HG03342 (cell line): Measurements from ENCODE around the gene KLHDC2.
"Not testable (repeated sequence)": the region's sequence is repeated elsewhere in the genome, so short reads cannot be mapped to it uniquely, and the experiment has no call there.

Source experiments
- ATAC-seq: cut with Tn5 transposase; IDR thresholded peaks from one replicate; pipeline ENCODE4 v1.9.1; 2021; ENCODE audit warnings: mild to moderate bottlenecking, moderate library complexity; ENCODE audit not compliant: unreplicated experiment

The KLHDC2 gene, protein sequence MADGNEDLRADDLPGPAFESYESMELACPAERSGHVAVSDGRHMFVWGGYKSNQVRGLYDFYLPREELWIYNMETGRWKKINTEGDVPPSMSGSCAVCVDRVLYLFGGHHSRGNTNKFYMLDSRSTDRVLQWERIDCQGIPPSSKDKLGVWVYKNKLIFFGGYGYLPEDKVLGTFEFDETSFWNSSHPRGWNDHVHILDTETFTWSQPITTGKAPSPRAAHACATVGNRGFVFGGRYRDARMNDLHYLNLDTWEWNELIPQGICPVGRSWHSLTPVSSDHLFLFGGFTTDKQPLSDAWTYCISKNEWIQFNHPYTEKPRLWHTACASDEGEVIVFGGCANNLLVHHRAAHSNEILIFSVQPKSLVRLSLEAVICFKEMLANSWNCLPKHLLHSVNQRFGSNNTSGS

DNA sequence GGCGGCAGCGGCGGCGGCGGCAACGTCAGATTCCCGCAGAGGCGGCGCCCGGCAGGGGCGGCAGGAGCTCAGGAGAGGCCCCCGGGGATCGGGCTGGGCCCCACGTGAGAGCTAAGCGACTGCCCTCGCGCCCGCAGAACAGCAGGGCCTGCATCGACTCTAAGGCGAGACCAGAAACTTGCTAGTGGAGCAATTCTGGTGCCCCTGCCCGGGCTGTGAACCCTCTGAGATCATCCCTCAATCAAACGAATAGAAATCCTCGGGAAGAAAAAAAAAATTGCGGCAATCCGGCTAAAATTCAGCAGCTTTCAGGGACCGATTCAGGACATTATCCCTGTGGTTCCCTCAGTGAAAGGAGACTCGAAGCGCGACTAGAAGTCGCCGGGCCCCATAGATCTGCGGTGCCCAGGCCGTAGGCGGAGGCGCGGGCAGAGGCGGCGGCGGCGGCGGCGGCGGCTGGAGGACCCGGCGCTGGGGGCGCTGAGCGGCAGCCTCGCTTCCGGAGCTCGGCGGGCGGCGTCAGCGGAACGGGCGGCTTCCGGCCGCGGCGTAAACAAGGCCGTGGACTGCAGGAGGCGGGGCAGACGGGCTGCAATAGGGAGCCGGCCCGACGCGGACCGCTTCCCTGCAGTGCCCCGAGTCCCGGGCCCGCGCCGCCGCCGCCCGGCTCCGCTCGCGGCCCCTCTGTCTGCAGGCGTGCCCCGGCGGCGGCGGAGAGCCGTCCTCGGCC is at the start of gene KLHDC2:
TSS of gene KLHDC2 (plus strand) at position 583 of the 730 bp plus-strand sequence. CDS start 316 bp downstream, outside the sequence.
- ATAC-seq = peak; percentile 91

DNA sequence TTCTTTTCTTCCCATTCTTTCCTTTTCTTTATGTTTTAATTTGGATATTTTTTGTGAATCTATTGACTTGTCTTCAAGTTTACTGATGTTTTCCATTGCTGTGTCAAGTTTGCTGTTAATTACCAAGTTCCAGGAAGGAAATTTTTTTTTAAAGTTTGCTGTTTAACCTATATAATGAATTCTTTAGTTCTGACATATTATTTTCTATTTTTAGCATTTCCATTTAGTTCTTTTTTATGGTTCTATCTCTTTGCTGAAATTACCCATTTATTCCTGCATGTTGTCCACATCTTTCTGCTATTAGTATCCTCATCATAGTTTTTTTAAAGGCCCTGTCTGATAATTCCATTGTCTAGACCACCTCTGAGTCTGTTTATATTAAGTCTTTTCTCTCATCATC is 47.2 kb upstream of the KLHDC2 start:
- ATAC-seq = no peak

DNA sequence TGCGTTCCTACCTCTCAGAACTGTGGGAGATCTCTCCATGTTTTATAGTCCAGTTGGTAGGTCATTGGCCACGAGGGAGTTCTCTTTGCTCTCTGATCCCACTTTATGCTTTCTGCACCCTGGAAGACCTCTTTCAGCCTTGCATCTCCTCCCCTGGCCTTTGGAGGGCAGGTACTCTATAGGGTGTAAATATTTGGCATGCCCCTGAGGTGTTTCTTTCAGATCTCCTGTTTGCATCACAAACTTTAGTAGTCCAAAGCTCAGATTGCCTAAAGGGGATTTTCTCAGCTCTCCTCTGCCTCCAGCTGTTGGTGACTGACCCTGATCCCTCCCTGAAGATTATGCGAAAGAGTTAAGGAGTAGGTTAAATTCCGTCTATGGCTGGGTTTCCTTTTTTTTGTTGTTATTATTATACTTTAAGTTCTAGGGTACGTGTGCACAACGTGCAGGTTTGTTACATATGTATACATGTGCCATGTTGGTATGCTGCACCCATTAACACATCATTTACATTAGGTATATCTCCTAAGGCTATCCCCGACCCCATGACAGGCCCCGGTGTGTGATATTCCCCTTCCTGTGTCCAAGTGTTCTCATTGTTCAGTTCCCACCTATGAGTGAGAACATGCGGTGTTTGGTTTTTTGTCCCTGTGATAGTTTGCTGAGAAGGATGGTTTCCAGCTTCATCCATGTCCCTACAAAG is 46.1 kb upstream of the KLHDC2 start:
- not testable (repeated sequence) for ATAC-seq

DNA sequence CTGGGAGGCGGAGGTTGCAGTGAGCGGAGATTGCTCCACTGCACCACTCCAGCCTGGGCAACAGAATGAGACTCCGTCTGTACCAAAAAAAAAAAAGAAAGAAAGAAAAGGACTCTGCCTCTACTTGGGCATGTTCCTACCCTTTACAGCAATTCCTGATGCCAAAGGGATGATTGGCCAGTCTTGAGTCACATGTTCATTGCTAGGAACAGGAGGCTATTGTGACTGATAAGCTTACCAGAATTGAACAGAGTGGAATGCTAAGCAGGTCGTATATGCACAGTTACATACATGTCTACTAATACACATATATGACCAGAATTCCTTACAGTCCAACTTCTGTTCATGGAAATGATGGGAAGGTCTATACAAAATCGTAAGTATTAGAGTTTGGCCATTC is 40.8 kb upstream of the KLHDC2 start:
- ATAC-seq = no peak

DNA sequence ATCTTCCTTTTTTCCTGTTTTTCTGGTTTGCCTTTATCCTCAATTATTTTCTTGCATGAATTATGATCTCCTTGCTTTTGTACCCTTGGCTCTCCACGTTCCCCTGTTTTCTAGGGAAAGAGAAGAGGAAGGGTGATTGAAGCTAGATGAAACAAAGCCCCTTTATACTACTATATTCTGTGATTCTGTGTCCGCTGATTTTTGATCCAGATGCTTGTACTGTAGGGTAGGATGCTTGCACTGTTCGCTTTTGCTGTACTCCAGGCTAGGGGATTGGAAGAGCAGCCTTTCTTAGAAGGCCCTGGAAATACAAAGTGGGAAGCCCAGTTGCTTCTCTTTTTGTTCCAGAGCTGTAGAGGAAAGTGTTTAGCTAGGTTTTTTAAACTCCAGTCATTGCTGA is 35.1 kb upstream of the KLHDC2 start:
- ATAC-seq = no peak

DNA sequence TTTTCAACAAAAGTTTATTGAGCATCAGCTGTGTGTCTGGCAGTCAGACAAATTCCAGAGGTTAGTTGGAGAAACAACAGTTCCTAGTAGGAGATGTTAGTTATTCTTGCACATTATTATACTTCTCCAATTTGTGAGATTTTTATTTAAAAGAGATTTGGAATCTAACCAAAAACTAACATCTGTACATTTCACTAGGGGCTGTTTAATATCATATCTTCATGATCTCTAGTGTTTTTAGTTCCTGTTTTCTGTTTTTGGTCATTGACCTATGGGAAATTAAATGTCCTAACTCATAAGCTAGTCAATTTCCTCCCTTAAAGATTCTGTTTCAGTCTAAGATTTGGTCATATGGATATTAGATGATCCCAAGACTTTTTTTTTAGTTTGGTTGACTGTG is 34.1 kb upstream of the KLHDC2 start:
- ATAC-seq = no peak

DNA sequence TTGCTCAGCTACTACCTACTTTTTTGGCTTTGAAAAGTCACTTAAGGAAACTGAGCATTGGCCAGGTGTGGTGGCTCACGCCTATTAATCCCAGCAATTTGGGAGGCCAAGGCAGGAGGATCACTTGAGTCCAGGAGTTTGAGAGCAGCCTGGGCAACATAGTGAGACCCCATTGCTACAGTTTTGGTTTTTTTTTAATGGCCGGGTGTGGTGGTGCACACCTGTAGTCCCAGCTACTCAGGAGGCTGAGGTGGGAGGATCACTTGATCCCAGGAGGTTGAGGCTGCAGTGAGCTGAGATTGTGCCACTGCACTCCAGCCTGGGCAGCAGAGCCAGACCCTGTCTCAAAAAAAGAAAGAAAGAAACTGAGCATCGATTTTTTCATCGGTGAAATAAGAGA is 32.3 kb upstream of the KLHDC2 start:
- not testable (repeated sequence) for ATAC-seq

DNA sequence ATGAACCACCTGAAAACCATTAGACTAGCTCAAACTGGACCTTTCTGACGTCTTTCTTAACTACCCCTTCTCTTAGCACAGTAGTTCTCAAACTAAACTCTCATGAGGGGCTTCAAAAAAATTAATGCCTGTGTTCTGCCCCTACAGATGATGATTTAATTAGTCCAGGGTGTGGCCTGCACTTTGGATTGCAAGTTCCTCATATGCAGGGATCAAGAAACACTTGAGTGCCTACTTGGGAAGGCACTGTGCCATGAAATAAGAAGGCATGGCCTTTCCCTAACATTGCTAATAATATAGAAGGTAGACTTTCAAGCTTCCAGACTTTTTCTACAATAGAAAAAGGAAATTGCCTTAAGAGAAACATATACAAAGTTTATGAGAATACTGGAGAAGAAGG is 22.8 kb upstream of the KLHDC2 start:
- no peak for ATAC-seq

DNA sequence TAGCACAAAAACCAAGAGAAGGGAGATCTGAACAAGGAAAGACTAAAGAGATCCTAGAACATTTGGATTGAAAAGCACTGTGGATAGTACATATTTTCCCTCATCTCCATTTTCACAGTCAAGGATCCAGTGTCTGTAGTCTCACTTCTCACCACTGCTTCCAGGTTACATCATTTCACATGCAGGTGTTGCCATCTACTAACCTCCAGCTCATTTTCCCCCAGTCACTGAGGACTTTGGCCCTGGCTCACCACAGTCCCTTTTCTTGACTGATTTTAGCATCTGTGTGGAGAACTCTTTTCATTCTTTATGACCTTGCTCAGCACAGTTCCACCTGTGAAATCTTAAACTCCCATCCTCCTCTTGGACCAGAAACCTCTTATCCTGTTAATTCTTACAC is 21.5 kb upstream of the KLHDC2 start:
- not testable (repeated sequence) for ATAC-seq

DNA sequence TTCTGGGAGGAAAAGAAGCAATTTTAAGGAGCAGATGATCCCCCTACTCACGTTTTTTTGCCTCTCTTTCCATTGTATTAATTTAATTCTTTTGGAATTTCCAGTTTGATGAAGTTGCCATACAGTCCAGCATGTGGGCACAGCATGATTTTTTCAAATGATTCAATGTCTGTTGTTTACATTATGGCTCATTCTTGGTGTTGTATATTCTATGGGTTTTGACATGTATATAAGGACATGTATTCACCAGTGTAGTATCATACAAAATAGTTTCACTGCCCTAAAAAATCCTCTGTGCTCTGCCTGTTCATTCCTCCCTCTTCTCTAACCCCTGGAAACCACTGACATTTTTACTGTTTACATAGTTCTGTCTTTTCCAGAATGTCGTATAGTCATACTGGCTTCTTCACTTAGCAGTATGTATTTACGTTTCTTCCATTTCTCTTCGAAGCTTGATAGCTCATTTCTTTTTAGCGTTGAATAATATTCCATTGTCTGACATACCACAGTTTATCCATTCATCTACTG is 13.3 kb upstream of the KLHDC2 start:
- no peak for ATAC-seq

DNA sequence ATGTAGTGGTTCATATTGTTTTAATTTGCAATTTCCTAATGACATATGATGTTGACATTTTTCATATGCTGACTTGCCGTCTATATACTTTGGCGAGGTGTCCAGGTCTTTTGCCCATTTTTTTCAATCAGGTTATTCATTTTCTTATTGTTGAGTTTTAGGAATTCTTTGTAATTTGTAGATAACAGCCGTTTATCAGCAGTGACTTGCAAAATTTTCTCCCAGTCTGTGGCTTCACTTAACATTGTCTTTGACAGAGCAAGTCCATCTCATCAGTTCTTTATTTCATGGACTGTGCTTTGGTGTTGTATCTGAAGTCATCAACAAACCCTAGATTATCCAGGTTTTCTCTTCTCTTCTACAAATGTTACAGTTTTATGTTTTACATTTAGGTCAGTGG is 12.6 kb upstream of the KLHDC2 start:
- ATAC-seq = no peak

DNA sequence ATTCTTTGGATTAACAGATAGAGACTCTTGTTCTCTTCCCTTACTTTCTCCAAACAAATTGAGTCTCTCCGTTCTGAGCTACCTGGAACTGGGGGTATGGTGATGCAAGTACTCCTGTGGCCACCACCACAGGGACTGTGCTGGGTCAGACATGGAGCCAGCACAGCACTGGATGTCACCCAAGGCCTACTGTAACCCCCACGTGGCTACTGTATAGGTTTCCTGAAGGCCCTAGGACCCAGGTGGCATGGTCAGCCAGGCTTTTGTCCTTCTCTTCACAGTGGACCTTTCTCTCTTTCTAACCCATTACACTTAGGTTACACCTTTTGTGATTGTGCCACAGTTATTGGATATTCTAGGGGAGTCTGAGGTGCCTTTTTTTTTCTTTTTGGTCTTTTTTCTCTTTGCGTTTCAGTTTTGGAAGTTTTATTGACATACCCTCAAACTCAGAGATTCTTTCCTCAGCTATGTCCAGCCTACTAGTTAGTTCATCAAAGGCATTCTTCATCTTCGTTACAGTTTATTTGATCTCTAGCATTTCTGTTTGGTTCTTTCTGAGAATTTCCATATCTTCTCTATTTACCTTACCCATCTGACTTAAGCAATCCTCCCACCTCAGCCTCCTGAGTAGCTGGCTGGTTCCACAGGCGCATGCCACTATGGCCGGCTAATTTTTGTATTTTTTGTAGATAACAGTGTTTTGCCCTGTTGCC is 6.0 kb upstream of the KLHDC2 start:
- no peak for ATAC-seq

DNA sequence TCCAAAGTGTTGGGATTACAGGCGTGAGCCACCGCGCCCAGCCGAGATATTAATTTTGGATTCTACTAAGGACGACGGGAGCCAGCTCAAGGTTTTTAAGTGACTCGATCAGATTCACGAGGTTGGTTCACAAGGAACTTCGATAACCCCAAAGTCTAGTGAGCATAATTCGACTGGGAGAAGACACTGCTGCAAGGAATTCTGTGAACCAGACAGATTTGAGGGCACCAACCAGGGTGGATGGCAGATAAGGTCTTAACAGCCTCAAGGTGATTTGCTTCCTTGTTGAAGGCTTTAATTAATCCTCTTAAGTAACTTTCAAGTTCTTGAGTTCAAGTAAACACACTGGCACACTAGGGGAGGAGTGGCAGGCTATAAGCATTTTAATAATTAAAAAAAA is 1.1 kb upstream of the KLHDC2 start:
- no peak for ATAC-seq

DNA sequence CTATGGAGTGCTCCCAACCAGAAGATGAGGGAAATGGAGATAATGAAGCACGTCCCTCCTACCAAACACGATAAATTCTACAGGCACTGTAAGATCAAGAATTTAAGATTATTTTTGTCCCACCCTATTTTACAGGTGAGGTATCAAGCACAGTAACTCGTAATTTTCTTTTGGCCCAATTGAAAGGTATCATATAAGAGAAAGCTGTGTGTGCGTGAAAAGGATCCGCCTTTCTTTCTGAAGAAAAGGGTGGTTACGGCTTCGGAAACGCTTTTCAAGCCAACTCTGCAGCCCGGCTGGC is 733 bp upstream of the KLHDC2 start:
- no peak for ATAC-seq

DNA sequence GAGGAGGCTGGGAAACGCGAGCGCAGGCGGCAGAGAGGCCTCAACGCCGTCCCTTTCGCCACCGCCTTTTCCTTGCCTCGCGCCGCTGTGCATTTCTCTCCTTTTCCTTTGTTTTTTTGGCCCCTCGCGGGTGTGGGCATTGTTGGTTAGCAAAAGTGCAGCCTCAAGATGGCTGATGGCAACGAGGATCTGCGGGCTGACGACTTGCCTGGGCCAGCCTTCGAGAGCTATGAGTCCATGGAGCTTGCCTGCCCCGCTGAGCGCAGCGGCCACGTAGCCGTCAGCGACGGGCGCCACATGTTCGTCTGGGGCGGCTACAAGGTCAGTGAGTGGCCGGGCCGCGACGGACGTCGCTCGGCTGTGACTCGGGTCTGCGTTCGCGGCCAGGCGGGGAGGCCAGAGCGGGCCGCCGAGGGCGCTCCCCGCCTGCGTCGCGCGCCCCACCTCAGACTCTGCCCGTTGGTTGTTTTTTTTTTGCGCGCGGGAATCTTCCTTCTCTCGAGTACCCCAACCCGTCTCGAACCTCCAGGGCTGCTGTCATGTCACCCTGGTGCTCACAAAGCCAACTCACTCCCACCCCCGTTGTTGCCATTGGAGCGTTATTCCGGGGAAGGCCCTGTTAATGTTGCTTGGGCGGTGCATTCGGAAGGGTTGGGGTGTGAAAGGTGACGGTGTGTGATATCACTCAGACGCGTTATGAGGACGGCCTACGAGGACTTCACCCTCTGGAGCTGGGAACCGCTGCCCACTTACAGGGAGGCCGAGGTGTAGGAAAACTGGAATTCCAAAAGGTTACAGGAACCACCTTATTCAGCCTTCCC is 558 bp downstream of the KLHDC2 start:
- ATAC-seq = peak; percentile 28

DNA sequence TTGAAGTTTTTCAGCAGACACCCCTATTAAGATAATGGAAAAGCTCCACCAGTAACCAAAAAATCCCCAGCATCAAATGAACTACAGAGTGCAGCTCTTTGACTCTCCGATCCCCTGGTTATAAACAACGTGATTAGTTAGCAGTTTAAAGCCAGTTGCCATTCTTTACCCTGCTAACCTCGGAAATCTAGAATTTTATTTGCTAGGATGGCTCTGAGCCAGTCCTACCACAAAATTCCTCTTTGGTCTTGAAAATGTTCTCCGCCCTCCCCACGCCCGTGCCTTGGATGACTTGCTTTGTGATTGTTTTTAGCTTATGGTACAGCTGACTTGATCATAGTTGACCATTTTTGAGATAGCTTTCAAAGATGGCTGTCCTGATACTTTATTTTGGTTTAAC is 1.2 kb downstream of the KLHDC2 start:
- no peak for ATAC-seq

DNA sequence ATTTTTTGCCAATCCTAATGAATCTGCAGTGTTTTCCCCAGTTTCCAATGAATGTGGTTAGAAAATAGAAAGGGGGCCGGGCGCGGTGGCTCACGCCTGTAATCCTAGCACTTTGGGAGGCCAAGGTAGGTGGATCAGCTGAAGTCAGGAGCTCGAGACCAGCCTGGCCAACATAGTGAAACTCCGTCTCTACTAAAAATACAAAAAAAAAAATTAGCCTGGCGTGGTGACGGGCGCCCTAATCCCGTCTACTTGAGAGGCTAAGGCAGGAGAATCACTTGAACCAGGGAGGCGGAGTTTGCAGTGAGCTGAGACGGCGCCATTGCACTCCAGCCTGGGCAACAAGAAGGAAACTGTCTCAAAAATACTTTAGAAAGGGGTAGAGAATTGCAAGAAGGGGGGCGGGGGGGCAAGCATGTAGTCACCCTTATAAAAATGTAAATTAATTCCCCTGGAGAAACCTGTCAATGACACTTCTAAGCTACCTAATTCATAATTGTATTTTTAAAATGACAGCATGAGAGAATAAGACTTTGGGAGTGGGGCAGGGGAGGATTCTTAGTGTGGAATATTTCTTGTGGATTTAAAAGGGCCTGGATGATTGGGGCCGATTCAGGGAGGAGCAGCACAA is 1.7 kb downstream of the KLHDC2 start:
- ATAC-seq = no peak

DNA sequence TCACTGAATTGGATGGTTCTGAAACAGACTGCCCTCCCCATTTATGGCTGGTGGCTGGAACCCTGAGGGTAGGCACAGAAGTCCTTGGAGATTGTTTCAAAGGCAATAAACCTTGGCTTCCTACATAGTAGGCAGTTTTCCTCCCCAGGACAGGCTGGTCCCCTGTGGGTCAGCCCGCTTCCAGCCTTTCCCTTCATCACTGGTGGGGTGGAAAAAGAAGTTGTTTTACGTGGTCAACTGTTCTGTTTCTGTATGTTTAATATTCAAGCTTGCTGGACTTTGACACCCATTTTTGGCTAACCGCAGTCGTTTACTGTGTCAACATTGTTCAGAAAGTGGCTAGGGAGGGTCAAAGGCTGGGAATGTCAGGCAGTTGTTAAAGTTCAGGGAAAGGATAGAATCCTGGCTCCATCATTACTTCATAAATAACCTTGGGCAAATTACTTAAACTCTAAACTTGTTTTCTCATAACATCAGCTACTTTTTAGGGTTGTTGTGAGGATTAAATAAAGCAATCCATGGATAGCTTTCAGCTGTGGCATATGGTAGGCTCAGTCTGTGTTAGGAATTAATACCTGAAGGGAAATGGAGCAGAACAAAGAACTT is 2.4 kb downstream of the KLHDC2 start:
- no peak for ATAC-seq

DNA sequence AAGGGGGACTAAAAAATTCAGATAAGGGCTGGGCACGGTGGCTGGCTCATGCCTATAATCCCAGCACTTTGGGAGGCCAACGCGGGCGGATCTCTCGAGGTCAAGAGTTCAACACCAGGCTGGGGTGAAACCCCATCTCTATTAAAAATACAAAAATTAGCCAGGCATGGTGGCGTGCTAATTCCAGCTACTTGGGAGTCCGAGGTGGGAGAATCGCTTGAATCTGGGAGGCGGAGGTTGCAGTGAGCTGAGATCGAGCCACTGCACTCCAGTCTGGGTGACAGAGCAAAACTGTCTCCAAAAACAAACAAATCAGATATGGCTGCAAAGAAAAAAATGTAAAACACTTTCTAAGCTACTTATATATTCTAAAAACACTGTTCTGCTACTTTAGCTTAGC is 3.7 kb downstream of the KLHDC2 start:
- ATAC-seq = not testable (repeated sequence)
